HG02759 (cell line): ENCODE measurements around the gene USF1.
"Not testable (repeated sequence)": the region's sequence is repeated elsewhere in the genome, so short reads cannot be mapped to it uniquely, and the experiment has no call there.

Experiments used
- ATAC-seq: cut with Tn5 transposase; IDR thresholded peaks from one replicate; pipeline ENCODE4 v1.9.1; 2021; ENCODE audit warnings: mild to moderate bottlenecking, moderate library complexity; ENCODE audit not compliant: unreplicated experiment

USF1 gene

DNA sequence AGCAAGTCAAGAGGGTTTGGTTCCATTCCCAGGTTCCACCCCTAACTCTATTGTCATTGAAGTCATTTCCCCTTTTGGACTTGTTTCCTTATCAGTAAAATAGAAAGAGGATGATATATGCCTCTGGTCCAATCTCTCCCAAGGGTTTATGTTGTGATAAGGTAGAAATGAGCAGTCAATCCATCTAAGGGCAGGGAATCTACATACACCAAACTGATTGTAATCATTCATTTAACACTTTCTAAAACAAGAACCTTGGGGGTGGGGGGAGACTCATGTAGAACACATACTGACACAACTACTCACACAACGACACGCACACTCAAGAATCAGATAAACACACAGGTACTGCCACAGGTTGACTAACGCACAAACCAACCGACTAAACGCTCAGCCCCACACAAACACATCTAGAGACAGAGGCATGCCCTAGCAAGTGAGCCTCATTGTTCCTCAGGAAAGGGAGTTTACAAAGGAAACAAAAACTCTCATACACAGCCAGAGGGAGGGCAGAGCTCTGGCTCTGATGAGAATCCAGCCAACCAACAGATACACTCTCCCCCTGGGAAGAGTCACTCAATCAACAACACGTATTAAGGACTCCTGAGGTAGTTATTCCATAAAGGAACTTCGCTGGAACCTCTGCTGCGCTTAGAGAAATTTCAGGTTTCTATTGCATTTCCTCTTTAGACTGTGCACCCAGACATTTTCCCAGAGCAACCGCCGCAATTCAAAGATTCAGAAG, 25.9 kb downstream of the USF1 start:
- ATAC-seq, result peak; percentile 6

GRCh38 chr1:161019111-161019660, 26.6 kb downstream of the USF1 start:
- ATAC-seq, result not testable (repeated sequence)

- ATAC-seq, result no peak
Observed at GRCh38 chr1:161018631-161018930, 27.2 kb downstream of the USF1 start.

- ATAC-seq, result no peak
Observed at GRCh38 chr1:161017756-161018630, 27.8 kb downstream of the USF1 start.

GRCh38 chr1:161017181-161017580, 28.6 kb downstream of the USF1 start:
- not testable (repeated sequence) for ATAC-seq

DNA sequence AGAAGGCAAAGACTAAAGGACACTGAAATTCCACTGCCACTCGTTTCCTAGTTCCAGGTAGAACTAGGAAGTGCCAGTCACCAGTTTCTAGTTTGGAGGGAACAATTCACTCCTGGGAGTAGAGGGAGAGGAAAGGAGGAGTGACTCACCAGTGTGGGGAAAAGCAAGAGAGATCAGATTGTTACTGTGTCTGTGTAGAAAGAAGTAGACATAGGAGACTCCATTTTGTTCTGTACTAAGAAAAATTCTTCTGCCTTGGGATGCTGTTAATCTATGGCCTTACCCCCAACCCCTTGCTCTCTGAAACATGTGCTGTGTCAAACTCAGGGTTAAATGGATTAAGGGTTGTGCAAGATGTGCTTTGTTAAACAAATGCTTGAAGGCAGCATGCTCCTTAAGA, 29.1 kb downstream of the USF1 start:
- ATAC-seq, result not testable (repeated sequence)

- ATAC-seq, result peak; percentile 93
Observed at GRCh38 chr1:161013488-161014230, 32.1 kb downstream of the USF1 start.

- no peak for ATAC-seq
Observed at GRCh38 chr1:161013131-161013487, 32.7 kb downstream of the USF1 start.

GRCh38 chr1:161012420-161012819, 33.4 kb downstream of the USF1 start:
- ATAC-seq, result no peak

- no peak for ATAC-seq
Observed at GRCh38 chr1:161009602-161010211, 36.1 kb downstream of the USF1 start.

DNA sequence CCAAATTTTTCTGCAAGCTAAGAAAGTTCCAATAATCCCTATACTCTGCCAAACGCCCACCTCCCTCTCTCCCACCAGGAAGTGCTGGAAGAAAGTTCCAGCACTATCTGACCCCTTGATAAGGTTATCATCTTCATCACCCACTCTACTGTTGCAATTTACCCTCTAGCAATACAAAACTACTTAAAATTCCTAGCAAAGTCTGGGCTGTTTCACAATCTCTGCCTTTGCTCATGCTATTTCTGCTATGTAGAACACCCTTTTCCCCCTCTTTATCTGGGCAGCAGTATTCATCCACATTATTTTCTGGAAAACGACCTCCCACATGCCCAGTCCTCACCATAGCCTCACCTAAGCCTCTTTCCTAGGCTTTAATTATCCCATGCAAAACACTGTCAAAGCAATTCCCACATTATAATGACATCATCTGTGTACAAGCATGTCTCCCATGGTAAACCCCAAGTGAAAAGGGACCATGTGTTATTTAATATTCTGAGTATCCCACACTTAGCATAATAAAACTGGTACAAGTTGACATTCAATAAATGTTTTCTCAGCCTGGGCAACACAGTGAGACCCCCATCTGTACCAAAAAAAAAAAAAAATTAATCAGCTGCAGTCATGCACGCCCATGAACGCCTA, 36.8 kb downstream of the USF1 start:
- ATAC-seq, result no peak

DNA sequence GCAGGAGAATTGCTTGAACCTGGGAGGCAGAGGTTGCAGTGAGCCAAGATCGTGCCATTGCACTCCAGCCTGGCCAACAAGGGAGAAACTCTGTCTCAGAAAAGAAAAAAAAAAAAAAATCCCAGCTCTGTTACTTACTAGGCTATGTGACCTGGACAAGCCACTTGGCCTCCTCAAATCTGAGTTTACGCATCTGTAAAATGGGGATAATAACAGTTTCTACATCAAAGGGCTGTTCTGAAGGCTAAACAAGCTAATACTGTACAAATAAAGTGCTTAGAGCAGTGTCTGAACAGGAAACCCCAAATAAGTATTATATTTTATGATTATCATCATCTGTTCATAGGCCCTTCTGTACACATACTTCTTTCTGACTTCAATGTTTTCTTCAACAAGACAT, 38.4 kb downstream of the USF1 start:
- no peak for ATAC-seq

- no peak for ATAC-seq
Observed at GRCh38 chr1:161006563-161006962, 39.2 kb downstream of the USF1 start.

- no peak for ATAC-seq
Observed at GRCh38 chr1:161001525-161001924, 44.3 kb downstream of the USF1 start.

GRCh38 chr1:161000736-161001480, 44.9 kb downstream of the USF1 start:
- no peak for ATAC-seq

GRCh38 chr1:160999376-160999775, 46.4 kb downstream of the USF1 start:
- no peak for ATAC-seq

GRCh38 chr1:160997323-160998038, 48.3 kb downstream of the USF1 start:
- ATAC-seq, result peak; percentile 57

DNA sequence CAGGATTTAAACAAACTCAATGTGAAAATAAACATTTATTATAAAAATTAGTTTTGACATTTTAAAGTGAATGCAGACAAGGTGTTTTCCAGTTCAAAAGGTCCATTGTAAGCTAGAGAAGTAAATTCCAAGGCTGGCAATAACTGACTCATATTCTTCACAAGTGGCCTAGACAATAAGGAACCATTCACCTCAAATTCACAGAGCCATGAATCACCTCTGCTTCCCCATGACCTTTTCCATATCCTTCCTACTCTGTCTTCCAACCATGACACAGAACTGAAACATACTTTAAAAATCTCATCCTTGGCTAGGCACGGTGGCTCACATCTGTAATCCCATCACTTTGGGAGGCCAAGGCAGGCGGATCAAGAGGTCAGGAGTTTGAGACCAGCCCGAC, 49.6 kb downstream of the USF1 start:
- ATAC-seq, result no peak

DNA sequence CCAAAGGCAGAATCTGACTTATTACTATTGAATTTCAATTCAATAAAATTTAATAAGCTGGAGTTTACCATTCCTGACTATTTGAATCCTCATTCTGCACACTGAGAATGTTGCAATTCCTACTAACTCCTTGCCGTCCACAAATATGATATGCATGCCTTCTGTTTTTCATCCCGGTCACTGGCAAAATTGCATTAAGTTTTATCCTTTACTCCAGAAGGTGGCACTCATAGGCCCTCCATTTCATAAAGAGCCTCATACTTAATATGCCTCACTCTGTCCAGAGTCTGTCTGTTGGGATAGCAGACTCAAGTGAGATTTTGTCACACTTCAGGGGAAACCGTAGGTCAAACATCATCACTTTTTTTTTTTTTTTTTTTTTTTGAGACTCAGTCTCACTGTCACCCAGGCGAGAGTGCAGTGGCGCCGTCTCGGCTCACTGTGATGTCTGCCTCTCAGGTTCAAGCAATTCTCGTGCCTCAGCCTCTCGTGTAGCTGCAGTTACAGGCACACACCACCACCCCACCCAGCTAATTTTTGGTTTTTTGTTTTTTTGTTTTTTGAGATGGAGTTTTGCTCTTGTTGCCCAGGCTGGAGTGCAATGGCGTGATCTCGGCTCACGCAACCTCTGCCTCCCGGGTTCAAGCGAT, 52.1 kb downstream of the USF1 start:
- ATAC-seq, result no peak
